Stimulated activated CD4-positive, alpha-beta T cell treated with anti-CD3 and anti-CD28 coated beads, Interleukin-15, amount 100 ng/mL, for 24 hours (primary cell): ENCODE measurements around the gene CCDC83.
"Not testable (repeated sequence)": the region's sequence is repeated elsewhere in the genome, so short reads cannot be mapped to it uniquely, and the experiment has no call there.

ENCODE experiments used
- DNase-seq: peaks from one replicate; pipeline ENCODE4 v3.0.0-alpha.2; 2020

Gene CCDC83

GRCh38 chr11:85840932-85841331 is 14.3 kb upstream of the CCDC83 start:
- DNase-seq: not testable (repeated sequence)

DNA sequence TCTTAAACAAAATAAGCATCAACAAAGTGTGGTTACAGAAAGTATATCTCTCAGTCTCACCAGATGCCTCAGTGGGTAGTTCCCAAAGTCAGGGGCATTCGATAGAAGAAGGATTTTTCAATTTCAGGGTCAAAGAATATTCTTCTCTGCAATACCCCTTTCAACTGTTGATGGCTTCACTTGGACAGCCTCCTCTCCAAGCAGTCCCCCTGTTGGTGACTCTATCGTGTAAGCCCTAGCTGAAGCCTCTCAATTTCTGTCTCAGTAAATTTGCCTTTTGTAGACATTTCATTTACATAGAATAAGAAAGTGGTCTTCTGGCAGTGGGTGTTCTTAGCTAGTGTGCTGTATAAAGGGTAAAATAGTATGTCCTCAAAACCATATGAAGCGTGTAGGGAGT is 11.3 kb upstream of the CCDC83 start:
- no peak for DNase-seq

- DNase-seq: no peak
Observed at GRCh38 chr11:85844439-85845123, 10.6 kb upstream of the CCDC83 start.

GRCh38 chr11:85845124-85845631 is 10.0 kb upstream of the CCDC83 start:
- DNase-seq: no peak

- DNase-seq: no peak
Observed at GRCh38 chr11:85847436-85847835, 7.7 kb upstream of the CCDC83 start.

GRCh38 chr11:85848006-85848405 is 7.2 kb upstream of the CCDC83 start:
- DNase-seq: no peak

DNA sequence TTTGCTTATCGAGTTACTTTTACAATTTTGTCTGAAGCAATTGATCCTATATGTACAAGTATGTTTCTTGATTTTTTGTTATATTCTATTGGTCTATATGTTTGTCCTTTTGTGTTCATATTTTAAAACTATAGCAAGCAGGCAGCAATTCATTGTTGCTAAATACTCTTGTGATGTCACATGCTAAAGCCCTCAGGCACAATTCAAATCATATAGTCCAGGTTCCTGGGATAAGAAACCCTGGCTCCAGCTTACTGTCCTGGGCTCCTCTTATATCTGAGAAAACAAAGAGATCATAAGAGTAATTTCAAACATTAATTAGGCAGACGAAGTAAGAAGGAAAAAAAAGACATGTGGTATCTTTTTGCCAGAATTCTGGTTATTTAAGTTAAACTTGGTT is 6.6 kb upstream of the CCDC83 start:
- no peak for DNase-seq

- DNase-seq: not testable (repeated sequence)
Observed at GRCh38 chr11:85852754-85853153, 2.4 kb upstream of the CCDC83 start.

DNA sequence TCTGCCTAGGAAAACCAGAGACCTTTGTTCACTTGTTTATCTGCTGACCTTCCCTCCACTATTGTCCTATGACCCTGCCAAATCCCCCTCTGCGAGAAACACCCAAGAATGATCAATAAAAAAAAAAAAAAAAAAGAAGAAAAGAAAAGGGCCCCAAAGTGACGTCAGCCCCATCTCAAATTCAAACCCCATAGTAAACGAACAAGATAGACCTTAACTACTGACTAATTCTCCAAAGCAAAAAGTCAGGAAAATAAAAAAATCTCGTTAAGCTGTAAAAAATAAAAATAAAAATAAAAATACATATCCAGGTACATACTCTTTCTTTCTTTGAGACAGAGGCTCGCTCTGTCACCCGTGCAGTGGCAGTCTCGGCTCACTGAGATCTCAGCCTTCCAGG is 1.6 kb upstream of the CCDC83 start:
- not testable (repeated sequence) for DNase-seq

DNA sequence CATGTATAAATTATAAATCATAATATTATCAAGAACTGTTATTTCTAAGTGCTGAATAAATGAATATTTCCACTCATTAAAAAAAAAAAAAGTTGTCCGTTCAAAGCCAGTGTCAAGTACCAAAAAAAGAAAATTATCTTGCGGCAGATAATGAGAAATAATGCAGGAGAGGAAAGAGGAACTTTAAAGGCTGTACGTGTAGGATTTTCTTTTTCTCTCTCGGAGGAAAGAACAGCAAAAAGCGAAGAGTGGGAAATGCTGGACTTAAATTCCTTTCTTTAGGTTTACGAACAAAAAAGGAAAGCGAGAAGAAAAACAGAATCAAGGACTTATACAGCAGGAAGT is 999 bp upstream of the CCDC83 start:
- no peak for DNase-seq

GRCh38 chr11:85854557-85855340 is 434 bp upstream of the CCDC83 start:
- DNase-seq: peak; percentile 91

- DNase-seq: no peak
Observed at GRCh38 chr11:85857098-85857497, 1.9 kb downstream of the CCDC83 start.

- not testable (repeated sequence) for DNase-seq
Observed at GRCh38 chr11:85859541-85859940, 4.4 kb downstream of the CCDC83 start.

- no peak for DNase-seq
Observed at GRCh38 chr11:85863855-85864254, 8.7 kb downstream of the CCDC83 start.

GRCh38 chr11:85866137-85866827 is 11.1 kb downstream of the CCDC83 start:
- no peak for DNase-seq

GRCh38 chr11:85867751-85868150 is 12.6 kb downstream of the CCDC83 start:
- DNase-seq: no peak

- no peak for DNase-seq
Observed at GRCh38 chr11:85869781-85870180, 14.6 kb downstream of the CCDC83 start.

- DNase-seq: no peak
Observed at GRCh38 chr11:85874265-85874664, 19.1 kb downstream of the CCDC83 start.

GRCh38 chr11:85875505-85875904 is 20.3 kb downstream of the CCDC83 start:
- no peak for DNase-seq

DNA sequence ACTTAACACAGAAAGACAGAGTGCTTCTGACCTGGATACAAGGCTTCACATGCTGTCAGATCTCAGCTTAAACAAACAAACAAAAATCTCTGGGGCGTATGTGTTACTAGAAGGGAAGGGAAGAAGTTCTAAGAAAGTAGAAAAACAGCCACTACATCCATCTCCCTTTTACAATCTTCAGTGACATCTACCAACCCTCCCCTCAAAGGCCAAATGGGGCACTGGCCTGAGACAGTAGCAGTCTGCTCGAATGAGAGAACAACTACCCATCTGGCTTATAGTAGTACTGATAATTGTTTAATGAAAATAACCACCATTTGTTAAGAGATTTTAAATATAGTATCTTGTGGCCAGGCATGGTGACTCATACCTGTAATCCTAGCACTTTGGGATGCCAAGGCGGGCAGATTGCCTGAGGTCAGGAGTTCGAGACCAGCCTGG is 29.4 kb downstream of the CCDC83 start:
- DNase-seq: no peak

DNA sequence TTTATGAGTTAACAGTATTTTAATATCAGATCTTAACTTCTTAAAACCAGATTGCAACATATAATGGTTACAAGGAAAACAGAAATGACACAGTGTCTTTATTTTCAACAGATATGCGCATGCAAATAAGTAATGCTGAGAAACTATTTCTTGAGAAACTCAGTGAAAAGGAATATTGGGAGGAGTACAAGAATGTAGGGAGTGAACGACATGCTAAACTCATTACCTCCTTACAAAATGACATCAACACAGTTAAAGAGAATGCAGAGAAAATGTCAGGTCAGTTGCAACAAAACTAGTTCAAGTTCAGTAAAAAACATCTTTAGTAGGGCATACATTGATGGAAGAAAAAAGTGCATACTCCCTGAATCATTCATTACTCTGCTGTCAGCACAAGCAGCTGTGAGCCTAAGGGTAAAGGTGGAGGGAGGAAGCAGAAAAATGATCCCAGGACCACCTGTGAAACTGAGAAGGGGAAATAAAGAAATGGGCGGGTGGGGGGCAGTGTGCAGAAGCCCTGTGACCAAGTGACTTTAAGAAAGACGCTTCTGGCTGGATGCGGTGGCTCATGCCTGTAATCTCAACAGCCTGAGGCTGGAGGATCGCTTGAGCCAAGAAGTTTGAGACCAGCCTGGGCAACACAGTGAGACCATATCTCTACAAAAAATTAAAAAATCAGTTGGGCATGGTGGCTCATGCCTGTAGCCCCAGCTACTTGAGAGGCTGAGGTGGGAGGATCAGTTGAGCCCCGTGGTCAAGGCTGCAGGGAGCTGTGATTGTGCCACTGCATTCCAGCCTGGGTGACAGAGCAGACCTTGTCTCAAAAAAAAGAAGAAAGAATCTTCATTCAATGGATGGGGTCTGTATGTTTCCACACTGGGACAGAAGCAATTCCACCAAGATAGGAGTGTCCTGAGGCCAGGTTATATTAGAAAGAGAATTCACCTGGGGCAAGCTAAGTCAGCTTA is 31.2 kb downstream of the CCDC83 start:
- DNase-seq: no peak

GRCh38 chr11:85889108-85889507 is 33.9 kb downstream of the CCDC83 start:
- DNase-seq: no peak
